ENCODE results near the gene BRAP.
"Not testable (repeated sequence)": the region's sequence is repeated elsewhere in the genome, so short reads cannot be mapped to it uniquely, and the experiment has no call there.

The BRAP gene

DNA sequence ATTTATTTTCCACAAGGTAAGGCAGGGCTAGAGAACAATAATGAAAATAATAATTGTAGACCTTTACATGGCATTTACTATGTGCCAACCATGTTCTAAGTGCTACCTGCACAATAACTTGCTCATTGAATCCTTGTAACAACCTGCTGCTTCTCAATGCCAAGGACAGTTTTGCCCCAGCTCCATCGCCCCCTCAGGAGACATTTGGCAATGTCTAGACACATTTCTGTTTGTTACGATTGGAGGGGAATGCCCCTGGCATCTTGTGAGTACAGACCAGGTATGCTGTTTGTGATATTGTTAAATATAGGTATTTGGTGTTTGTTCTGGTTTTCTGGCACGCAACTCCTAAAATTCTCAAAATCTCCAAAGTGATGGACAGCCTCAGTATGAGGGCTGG, 78.5 kb downstream of the BRAP start:
- no peak for DNase-seq (ENCODE audit: low spot score)

DNA sequence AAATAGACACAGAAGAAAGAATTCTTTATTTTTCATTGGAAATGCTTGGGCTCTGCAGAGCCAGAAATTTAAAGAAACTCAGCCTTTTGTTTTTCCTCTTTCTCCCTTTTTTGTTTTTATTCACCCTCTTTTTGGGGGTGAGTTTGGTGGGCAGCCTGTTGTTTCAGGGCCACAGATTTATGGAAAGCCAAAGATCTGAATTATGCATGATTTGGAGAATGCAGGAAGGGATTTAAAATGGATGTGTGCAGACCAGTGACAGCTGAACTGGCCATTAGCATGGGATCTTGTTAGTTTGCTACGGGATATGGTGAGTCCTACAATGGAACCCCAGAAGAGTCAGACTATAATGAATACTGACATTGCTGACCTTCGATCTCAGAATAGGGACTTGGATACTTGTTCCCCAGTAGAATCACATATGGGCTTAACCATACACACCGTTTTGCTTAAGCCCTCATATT, 79.0 kb downstream of the BRAP start:
- no peak for DNase-seq (ENCODE audit: low spot score)

DNA sequence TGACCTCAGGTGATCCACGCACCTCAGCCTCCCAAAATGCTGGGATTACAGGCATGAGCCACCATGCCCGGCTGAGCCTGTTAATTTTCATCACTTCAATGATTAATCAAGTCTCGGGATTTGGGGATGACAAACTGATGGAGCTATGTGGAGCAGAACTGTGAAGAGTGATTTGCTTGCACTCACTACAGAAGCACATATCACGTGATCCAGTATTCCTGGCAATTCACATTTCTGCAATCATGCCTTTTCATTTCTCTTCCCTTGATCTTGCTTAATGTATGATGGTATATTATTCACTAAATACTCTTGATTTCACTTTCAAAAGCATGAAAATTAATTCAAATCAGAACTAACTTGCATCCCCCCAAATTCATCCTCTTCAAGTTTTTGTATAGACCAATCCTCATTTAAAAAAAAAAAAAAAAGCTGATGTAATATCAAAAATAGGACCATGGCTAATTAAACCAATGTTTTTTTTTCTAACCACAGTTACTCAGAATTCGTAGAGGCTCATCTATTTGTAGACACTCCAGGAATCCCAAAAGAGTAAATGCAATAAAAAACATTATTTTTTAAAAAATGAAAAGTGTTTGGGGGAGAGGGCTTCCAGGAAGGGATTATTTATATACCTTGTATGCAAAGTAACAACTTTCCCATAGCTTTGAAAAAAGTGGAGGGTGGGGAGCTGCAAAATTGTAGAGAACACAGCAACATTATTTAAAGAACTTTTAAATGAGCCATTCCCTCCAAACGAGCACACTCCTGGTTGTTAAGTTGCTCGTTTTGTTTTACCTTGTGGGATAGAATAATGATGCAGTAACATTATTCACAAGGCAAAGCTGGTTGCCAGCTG, 79.6 kb downstream of the BRAP start:
- DNase-seq (ENCODE audit: low spot score), result no peak

DNA sequence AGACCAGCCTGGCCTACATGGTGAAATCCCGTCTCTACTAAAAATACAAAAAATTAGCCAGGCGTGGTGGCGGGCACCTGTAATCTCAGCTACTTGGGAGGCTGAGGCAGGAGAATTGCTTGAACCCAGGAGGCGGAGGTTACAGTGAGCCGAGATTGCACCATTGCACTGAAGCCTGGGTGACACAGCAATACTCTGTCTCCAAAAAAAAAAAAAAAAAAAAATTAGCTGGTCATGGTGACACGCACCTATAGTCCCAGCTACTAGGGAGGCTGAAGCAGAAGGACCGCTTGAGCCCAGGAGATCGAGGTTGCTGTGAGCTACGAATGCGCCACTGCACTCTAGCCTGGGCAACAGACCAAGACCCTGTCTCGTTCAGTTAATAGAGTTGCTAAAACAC, 82.9 kb downstream of the BRAP start:
- DNase-seq (ENCODE audit: low spot score), result not testable (repeated sequence)

DNA sequence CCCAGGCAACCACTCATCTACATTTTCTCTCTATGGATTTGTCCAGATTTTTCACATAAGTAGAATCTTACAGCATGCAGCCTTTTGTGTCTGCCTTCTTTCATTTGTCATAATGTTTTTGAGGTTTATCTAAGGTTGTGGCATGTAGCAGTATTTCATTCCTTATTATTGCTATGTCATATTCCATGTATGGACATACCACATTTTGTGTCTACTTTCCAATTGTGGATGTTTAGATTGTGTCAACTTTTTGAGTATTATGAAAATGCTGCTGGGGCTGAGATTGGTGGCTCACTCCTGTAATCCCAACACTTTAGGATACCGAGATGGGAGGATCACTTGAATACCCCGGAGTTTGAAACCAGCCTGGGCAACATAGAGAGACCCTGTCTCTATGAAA, 83.4 kb downstream of the BRAP start:
- no peak for DNase-seq (ENCODE audit: low spot score)

DNA sequence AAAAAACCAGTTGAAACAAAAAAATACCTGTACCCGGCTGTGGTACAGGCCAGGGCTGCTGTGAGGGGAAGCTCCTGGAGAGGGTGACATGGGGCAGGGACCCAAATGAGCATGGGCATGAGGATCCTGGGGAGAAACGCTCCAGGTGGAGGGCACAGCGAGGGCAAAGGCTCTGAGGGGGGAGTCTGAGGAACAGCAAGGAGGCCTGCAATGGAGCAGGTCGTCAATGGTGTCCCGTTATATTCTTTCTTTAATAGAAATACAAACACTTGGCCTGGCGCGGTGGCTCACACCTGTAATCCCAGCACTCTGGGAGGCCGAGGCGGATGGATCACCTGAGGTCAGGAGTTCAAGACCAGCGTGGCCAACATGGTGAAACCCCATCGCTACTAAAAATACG, 84.8 kb downstream of the BRAP start:
- not testable (repeated sequence) for DNase-seq (ENCODE audit: low spot score)

DNA sequence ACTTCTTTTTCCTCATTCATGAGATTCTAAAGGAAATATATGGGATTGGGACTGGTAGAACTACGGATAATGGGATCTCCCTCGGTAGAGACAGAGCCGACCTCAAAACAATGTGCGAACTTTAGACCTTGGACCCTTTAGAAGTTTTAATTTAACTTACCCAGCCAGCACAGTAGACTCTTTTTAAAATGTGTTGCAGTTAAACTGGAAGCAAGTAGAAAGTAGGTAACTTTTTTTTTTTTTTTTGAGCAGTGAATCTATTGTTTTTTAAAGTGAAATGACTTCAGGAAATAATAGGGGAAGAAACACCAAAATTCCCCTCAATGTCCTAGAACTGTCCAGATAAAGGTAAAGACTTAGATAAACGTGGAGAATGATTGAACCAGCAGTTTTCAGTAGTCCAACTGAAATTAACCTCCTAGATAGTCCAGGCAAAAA, 85.5 kb downstream of the BRAP start:
- DNase-seq (ENCODE audit: low spot score), result no peak

DNA sequence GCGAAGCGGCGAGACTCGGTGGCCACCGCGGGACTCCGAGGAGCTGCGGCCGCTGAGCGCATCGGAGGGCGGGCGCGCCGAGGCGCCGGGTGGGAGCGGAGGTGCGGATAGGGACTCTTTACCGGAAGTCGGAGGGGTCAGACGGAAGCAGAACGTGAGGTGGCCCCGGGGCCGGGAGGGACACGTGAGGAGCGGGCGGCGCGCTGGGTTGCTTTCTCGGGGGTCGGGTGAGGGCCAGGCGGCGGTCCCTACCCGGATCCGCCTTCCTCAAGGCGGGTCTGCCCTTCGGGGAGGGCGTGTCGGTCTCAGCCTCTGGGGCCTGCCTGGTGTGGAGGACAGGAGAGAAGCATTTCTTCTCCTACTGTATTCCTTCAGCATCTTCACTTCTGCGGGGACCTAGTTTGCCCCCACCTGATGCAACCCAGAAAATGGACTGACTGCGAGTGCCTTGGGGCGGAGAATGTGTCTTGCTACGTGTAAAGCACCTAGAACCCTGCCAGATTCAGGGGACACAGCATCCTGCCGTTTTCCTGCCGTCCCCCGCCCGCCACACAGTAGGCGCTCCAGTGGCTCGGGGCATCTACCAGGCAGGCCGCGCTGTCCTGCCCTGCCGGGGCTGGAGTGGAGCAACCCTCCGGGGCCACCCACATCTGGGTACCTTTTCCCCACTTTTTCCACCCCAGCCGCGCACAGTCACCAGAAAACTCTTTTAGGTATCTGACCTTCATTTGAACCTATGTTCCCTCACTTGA, 86.1 kb downstream of the BRAP start:
- peak; percentile 94 for DNase-seq (ENCODE audit: low spot score)

DNA sequence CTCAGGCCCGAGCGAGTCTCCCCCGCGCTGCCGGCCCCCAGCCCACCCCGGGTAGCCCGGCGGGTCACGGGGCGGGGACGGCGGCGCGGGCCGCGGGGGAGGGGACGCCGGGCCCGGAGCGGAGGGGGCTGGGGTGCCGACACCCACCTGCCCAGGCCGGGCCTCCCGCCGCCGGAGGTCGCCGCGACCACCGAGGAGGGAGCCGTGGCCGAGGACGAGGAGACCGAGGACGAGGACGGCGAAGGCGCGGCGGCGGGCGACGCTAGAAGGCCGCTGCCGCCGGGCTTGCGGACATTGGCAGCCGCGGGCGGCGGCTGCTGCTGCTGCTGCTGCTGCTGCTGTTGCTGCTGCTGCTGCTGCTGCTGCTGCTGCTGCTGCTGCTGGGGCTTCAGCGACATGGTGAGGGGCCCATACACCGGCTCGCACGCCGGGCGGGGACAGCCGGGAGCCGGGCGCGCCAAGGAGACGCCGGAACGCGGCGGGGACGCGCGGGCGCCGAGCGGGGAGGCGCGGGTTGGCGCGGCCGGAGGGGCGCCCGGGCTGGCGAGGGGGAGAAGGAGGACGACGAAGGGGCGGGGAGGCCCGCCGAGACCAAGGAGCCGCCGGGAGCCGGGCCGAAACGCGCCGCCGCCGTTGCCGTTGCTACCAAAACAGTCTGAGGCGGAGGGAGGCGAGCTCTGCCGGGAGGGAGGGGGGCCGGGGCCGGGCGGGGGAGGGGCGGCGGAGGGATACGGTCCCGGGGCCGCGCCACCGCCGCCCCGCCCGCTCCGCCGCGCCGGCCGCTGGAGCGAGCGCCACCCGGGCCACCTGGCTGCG, 86.9 kb downstream of the BRAP start, which contains the start of gene ATXN2:
TSS of gene ATXN2 (minus strand) at position 679 of the 816 bp plus-strand sequence. CDS start at position 398, 281 bp downstream.
- no peak for DNase-seq (ENCODE audit: low spot score)

DNA sequence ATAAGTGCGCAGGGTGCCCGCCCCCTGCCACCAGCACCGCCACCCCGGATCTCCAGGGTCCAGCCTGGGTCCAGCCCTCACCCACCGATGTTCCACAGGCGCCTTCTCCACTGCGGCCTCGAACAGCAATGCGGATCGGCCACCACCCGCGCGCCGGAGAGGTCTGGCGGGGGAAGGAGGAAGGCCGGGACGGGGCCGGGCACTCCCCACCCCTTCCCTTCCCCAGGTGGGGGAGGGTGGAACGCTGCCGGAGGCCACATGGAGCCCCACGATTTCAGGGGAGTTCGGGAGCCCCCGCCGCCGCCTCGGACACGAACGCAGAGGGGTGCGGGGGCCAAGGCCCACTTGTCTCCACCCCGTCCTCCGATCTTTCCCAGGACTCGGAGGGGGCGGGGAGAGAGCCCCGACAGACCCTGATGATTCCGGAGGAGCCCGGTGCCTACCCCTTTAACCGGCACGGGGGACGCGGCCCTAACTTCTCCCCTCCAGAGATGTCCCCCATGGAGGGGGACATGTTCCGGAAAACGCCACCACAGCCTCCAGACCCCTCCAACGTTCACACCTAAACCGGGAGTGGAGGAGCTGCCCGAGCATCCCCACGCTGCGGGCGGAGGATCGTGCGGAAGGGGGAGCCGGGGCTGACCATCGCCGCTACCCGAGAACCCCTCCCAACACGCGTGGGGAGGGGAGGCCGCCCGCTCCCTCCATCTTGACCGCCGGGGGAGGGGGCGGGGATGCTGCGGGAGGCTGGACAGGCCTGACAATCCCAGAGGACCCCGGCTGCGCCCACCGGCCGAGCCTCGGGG, 87.7 kb downstream of the BRAP start:
- peak; percentile 12 for DNase-seq (ENCODE audit: low spot score)

DNA sequence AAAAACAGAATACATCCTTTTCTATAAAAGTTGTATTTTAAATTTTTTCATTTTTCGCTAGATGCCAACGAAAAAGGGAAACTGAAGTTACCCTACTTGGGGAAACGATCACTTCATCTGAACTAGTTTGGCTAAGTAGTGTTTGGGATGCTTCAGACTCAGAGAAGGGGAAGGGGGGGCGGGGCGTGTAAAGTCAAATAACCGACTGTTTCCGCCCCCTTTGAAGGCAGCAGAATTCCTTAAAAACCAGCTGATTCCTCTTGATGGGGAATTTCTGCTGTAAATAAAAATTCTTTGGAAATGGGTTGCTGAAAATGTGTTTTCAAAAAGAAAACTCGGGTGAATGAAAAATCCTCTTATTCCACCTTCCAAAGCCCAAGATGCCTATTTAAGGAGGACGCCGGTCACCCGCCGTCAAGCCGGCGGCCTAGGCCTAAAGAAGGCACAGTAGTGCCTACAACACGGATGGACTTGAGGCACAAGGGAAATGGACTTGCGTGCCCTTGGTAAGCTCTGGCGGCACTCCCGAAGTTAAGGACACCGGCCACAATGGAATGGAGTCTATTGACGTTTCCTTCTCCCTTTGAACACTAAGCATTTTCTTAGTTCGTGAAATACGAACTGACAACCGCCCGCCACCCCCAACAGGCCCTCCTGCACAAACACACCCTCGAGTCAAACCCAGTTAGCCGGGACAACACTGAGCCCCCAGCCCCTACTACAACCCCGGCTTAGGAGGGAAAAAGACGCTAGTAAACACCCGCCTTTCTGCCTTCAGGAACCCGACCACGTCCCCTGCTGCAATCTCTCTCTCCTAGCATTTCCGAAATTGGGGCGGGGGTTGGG, 88.5 kb downstream of the BRAP start:
- DNase-seq (ENCODE audit: low spot score), result peak; percentile 48

DNA sequence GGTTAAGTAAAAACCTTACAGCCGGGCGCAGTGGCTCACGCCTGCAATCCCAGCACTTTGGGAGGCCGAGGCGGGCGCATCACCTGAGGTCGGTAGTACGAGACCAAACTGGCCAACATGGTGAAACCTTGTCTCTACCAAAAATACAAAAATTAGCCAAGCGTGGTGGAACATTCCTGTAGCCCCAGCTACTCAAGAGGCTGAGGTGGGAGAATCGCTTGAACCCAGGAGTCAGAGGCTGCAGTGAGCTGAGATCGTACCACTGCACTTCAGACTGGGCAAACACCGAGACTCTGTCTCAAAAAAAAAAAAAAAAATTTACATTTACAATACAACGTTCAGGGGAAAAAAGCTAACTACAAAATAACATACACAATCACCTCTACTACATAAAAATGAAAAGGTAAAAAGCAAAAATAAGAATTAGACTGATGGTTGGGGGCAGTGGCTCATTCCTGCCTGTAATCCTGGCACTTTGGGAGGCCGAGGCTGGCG, 90.4 kb downstream of the BRAP start:
- DNase-seq (ENCODE audit: low spot score), result not testable (repeated sequence)
